C4-2B (cell line): ENCODE measurements around the gene CPHXL.

Source experiments
- CTCF ChIP-seq: fragments of 450-650 bp; conservative IDR thresholded peaks from 2 replicates; pipeline ENCODE4 v1.5.1; 2017; ENCODE audit warnings: mild to moderate bottlenecking
- ZFX ChIP-seq: fragments of 450-650 bp; IDR thresholded peaks from 2 replicates; pipeline ENCODE4 v1.6.1; 2017

DNA sequence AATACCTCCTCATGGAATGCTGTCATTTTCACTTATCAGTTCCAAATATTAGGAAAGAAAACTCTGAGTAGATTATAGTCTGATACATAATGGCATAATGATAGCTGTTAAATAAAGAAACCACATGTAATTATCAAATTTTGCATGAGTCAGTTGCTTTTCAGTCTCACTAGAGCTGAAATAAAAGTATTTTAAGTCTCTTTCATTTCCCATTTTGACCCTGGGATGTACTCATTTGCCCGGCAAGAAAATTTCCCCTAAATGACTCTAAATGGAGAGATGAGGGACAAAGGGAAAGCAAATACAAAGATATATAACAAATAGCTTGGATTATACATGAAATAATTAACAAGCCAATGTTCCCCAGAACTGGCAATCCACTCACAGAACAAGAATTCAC lies 47.9 kb upstream of the CPHXL start:
- TF ChIP-seq CTCF (no peak), ZFX (no peak)
